ENCODE data around the gene PVALB. TPM values are rescaled to one million over a fixed set of nuclear protein-coding genes. Genes with fewer than 3 reads are reported as not detected.
A peak's percentile ranks its signal among the peaks of the same experiment; 100 is the strongest.

Gene PVALB
- total and polyA plus RNA-seq, 8 donors: 0.95 to 4.1 (median 2.1) TPM; not detected in 5

GRCh38 chr22:36773935-36774334, 42.9 kb downstream of the PVALB start:
- peaks cover 0 to 18% (median 12%) of the 10 kb centered on the region in 4 donors for H3K4me1 ChIP-seq
- H3K4me3 ChIP-seq: no peak overlapping the region
- TF ChIP-seq, protein P1, sequence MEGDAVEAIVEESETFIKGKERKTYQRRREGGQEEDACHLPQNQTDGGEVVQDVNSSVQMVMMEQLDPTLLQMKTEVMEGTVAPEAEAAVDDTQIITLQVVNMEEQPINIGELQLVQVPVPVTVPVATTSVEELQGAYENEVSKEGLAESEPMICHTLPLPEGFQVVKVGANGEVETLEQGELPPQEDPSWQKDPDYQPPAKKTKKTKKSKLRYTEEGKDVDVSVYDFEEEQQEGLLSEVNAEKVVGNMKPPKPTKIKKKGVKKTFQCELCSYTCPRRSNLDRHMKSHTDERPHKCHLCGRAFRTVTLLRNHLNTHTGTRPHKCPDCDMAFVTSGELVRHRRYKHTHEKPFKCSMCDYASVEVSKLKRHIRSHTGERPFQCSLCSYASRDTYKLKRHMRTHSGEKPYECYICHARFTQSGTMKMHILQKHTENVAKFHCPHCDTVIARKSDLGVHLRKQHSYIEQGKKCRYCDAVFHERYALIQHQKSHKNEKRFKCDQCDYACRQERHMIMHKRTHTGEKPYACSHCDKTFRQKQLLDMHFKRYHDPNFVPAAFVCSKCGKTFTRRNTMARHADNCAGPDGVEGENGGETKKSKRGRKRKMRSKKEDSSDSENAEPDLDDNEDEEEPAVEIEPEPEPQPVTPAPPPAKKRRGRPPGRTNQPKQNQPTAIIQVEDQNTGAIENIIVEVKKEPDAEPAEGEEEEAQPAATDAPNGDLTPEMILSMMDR (IDR thresholded peaks at IDR 0.05): peak in 3 of 7 experiments; percentile 15 to 20 (median 17)
- no peak for TF ChIP-seq POLR2A (IDR thresholded peaks at IDR 0.05)
- H3K27ac ChIP-seq: no peak overlapping the region
- intact Hi-C loops (cut with DNase I; ENCODE audit: low total_unique reads): no loop called here
- peak in 1 of 2 donors; percentile 51 for DNase-seq
- H3K9me3 ChIP-seq: no peaks in the 10 kb centered on the region
- no peaks in the 10 kb centered on the region for H3K27me3 ChIP-seq
- peaks cover 0 to 15% (median 4%) of the 10 kb centered on the region in 4 donors for H3K36me3 ChIP-seq
- 76 to 82% (median 81%) methylated on average over 3 of the region's 3 CpGs for whole genome bisulfite sequencing, 5 donors

DNA sequence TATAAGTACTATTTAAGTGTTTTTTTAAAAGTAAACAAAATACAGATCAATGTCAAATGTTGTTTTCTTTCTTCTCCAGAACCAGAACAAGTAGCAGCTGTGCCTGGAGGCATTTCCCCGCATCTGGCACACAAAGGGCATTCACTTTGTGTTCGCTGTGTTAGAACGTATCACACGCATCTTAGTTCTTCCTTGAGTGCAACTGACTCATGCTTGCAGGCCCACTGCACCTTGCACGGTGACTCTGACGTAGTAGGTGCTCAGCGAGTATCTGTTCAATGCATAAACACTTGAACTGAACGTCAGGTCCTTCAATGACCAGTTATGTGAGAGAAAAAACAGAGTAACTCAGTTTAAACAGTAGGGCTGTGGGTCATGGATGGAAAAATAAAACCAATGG, 44.4 kb downstream of the PVALB start:
- Histone ChIP-seq H3K36me3 (peaks cover 0 to 17% (median 8%) of the 10 kb centered on the region in 4 donors), H3K9me3 (no peaks in the 10 kb centered on the region), H3K4me1 (peaks cover 0 to 18% (median 12%) of the 10 kb centered on the region in 4 donors), H3K27ac (no peak overlapping the region), H3K27me3 (no peaks in the 10 kb centered on the region), H3K4me3 (no peak overlapping the region)
- 84 to 93% (median 91%) methylated on average over 8 of the region's 8 CpGs for WGBS, 5 donors
- intact Hi-C loops (cut with DNase I; ENCODE audit: low total_unique reads): no loop called here
- DNase-seq: no peak
- TF ChIP-seq EP300 (IDR thresholded peaks at IDR 0.05) (no peak), POLR2AphosphoS5 (IDR thresholded peaks at IDR 0.05) (no peak)

- no peak overlapping the region for H3K4me3 ChIP-seq
- TF ChIP-seq EP300 (IDR thresholded peaks at IDR 0.05) (no peak), POLR2AphosphoS5 (IDR thresholded peaks at IDR 0.05) (no peak), POLR2A (IDR thresholded peaks at IDR 0.05) (no peak)
- TF ChIP-seq, protein P1 (IDR thresholded peaks at IDR 0.05): no peak
- DNase-seq: no peak
- WGBS, 5 donors: 94 to 98% (median 96%) methylated on average over 13 of the region's 13 CpGs
- intact Hi-C loops (cut with DNase I; ENCODE audit: low total_unique reads): no loop called here
- no peaks in the 10 kb centered on the region for H3K27me3 ChIP-seq
- H3K9me3 ChIP-seq: no peaks in the 10 kb centered on the region
- peaks cover 0 to 13% (median 8%) of the 10 kb centered on the region in 4 donors for H3K4me1 ChIP-seq
- no peak overlapping the region for H3K27ac ChIP-seq
- peaks cover 0 to 25% (median 16%) of the 10 kb centered on the region in 4 donors for H3K36me3 ChIP-seq
Measured at GRCh38 chr22:36771356-36772063, 45.3 kb downstream of the PVALB start.

DNA sequence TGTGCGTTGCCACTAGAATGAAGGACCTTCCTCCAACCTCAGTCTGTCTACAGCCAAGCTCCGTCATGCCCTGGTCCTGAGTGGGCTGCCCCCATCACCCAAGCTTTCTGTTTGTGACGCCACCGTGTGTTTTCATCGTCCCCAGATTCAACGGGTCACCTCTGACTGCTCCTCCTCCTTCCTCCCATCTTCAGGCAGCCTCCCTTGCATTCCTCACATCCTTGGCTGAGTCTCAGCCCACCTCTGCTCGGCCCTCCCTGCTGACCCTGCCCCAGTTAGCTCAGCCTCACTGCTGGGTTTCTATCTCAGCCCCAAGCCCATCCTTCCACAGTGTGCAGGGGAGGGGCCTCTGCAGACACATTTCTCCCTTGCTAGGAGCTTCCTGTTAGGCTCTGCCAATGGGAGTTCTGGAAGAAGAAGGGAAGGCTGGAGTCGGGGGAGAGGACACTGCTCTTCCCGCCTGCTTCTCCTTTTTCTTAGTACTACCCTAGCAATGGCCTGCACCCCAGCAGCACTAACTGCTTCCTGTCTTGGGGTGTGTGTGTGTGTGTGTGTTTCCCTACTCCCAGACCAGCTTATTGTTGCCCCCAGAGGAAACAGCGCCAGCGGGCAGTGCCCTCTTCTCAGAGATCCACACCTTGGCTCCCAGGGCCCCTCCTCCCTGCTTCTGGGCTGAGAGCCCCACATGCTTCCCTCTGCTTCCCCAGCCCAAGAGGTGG, 46.2 kb downstream of the PVALB start:
- intact Hi-C loops (cut with DNase I; ENCODE audit: low total_unique reads): no loop called here
- peak in 1 of 2 donors; percentile 29 for DNase-seq
- 59 to 75% (median 63%) methylated on average over 11 of the region's 11 CpGs for WGBS, 5 donors

More for the DNA sequence above, 46.2 kb downstream of the PVALB start:
- Histone ChIP-seq H3K27ac (no peak overlapping the region), H3K9me3 (no peaks in the 10 kb centered on the region), H3K4me3 (no peak overlapping the region), H3K27me3 (no peaks in the 10 kb centered on the region), H3K36me3 (peaks cover 0 to 33% (median 24%) of the 10 kb centered on the region in 4 donors), H3K4me1 (peaks cover 0 to 11% (median 7%) of the 10 kb centered on the region in 4 donors)
- TF ChIP-seq, protein P1 (IDR thresholded peaks at IDR 0.05): no peak
- TF ChIP-seq POLR2AphosphoS5 (IDR thresholded peaks at IDR 0.05) (no peak), POLR2A (IDR thresholded peaks at IDR 0.05) (no peak), EP300 (IDR thresholded peaks at IDR 0.05) (no peak)
